Activated CD8-positive, alpha-beta memory T cell treated with anti-CD3 and anti-CD28 coated beads, Interleukin-2, amount 50 U/mL, for 1 hour (primary cell): ENCODE results near the gene ARHGAP42.
"Not testable (repeated sequence)": the region's sequence is repeated elsewhere in the genome, so short reads cannot be mapped to it uniquely, and the experiment has no call there.

Experiments
- DNase-seq: peaks from one replicate; pipeline ENCODE4 v3.0.0-alpha.2; 2020; ENCODE audit errors: extremely low read depth

Gene ARHGAP42, protein sequence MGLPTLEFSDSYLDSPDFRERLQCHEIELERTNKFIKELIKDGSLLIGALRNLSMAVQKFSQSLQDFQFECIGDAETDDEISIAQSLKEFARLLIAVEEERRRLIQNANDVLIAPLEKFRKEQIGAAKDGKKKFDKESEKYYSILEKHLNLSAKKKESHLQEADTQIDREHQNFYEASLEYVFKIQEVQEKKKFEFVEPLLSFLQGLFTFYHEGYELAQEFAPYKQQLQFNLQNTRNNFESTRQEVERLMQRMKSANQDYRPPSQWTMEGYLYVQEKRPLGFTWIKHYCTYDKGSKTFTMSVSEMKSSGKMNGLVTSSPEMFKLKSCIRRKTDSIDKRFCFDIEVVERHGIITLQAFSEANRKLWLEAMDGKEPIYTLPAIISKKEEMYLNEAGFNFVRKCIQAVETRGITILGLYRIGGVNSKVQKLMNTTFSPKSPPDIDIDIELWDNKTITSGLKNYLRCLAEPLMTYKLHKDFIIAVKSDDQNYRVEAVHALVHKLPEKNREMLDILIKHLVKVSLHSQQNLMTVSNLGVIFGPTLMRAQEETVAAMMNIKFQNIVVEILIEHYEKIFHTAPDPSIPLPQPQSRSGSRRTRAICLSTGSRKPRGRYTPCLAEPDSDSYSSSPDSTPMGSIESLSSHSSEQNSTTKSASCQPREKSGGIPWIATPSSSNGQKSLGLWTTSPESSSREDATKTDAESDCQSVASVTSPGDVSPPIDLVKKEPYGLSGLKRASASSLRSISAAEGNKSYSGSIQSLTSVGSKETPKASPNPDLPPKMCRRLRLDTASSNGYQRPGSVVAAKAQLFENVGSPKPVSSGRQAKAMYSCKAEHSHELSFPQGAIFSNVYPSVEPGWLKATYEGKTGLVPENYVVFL

DNA sequence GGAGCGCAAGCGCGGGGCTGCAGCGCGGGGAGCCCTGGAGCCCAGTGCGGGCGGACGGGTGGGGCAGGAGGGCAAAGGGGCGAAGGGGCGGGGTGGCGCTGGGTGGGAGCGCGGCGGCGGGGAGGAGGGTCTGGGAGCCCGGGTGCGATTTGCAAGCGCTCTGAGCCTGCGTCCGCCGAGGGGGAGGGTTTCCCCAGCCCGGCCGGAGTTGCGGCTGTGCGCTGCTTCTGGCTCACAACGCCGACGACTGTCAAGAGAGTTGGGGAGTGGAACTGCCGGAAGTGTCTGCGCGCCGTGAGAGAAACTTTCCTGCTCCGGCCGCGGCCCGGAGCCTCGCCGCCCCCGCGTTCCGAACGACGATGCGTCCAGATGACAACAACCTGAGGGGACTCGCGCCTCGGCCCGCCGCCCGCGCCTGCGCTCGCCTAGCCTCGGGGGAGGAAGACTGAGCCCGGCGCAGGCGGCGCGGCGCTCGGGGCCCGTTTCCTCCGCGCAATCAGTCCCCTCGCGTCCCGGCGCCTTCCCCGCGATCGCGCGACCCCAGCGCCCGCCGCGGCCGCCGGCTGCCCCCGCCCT is at the start of gene ARHGAP42:
ARHGAP42 (plus strand) TSS at position 235 of the 576 bp plus-strand sequence. CDS start 391 bp downstream, outside the sequence.
- DNase-seq, result no peak

DNA sequence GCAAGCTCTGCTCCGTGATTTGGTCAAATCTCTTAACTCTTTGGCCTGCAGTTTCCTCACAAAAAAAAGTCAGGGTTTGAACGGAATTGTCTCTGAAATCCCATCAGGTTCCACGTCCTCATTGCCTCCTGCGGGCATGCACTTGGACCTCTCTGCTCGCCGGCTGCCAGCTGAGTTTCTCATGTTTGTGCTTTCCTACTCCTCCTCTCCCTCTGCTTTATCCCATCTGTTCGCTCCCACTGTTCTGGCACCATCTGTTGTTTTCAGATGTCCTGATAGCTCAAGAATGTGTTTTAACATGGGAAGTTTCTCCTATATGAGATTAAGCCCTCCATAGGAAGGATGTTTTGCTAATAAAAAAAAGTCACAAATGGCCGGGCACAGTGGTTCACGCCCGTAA is 49.4 kb upstream of the ARHGAP42 start:
- no peak for DNase-seq

DNA sequence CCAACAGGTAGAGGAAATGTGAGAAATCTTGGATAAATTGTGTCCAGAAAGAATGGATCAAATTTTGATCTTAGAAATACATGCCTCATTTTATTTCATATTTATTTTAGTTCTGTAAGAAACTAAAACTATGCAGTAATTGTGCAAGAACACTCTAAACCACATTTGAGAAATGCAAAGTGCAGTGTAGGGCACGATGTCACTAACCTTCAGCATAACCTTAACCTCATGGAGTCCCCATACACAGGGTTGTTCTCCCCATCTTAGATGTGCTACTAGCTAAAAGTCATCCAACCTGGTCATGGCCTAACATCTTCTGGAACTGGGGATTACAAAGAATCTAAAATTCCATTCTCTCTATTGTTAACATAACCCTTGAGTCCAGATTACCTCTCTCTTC is 48.4 kb upstream of the ARHGAP42 start:
- DNase-seq, result no peak

DNA sequence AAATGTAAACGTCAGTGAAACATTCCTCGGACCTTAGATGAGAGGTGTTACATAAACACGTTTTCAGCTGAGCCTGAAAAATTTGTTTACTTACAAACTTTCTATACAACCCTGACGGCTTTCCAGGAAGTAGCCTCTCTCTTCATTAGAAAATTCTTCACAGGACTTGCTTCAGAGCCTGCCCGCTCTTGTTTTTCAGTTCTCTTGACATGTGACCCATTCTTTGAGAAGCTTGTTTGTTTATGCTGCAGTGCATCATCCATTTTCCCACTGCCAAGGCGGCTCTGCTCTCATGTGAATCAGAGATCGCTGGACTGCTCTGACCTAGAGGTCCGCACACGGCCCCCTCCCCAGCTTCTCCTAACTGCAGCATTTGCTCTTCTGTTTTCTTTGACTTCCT is 47.9 kb upstream of the ARHGAP42 start:
- no peak for DNase-seq

DNA sequence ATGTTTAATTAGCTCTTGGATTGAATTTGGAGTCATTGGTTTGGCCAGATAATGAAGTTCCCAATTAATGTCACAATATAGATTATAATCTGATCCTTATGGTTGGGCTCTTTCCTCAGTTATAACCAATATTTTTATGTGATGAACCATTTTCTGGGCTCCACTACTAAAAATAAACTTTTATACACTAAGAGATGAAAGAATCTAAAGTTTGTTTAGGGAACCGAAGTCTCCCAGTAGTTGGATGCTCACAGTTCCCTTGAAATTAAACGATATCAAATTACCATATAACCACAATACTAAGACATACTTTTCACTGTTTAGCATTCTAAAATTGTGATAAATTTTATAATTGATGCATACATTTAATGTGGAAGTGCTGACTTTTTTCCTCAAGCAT is 47.0 kb upstream of the ARHGAP42 start:
- DNase-seq, result no peak

DNA sequence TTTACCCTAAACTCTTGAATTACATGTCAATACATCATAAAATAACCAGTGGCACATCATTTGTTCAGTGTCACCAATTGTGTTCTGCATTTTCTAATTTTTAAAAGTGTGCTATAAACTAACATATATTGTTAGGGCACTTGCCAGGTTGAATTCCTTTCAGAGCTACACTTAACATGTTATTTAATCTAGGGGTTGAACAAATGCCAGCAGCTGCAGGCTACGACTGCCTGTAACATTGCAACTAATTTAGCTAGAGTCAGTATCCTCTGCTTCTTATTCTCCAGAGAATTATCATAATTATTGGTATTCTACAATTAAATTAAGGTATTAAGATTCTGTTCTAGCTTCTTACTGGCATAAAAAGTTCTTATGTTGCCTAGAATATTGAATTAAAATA is 46.4 kb upstream of the ARHGAP42 start:
- DNase-seq, result no peak

DNA sequence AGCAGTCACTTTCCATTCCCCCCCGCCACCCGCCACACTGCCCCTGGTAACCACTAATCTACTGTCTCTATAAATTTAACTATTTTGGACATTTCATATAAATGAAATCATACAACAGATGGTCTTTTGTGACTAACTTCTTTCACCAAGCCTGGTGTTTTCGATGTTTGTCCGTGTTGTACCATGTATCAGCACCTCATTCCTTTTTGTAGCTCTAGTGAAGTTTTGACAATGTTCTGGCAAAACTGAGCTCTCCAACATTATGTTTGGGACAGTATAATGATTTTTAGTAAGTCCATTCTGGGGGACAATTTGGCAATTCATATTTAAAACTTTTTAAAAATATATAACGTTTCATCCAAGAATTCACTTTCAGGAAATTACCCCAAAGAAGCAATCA is 45.6 kb upstream of the ARHGAP42 start:
- no peak for DNase-seq

DNA sequence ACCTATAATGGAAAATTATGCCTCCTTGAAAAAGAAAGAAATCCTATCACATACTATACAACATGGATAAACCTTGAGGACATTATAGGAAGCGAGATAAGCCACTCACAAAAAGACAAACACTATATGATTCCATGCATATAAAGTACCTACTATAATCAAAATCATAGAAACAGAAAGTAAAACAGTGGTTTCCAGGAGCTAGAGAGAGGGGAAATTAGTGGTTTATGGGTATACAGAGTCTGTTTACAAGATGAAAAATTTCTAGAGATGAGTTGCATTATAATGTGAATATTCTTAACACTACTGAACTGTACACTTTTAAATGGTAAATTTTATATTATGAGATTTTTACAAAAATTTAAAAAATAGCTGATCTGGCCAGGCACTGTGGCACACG is 40.5 kb upstream of the ARHGAP42 start:
- DNase-seq, result no peak

DNA sequence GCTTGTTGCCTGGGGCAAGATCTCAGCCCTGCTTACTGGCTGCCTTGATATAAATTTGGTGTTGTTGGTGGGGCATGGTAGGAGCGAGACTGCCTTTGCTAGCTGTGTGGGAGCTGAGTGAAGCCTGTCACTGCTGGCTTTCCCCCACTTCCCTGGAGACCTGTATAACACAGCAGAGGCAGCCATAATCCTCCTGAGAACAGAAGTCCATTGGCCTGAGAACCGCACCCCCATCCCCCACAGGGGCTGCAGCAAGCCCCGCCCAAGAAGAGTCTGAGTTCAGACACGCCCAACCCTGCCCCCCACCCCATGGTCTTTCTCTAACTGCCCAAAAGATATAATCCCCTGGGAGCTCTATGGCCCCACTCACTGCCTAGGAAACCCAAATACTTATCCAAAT is 39.2 kb upstream of the ARHGAP42 start:
- no peak for DNase-seq

DNA sequence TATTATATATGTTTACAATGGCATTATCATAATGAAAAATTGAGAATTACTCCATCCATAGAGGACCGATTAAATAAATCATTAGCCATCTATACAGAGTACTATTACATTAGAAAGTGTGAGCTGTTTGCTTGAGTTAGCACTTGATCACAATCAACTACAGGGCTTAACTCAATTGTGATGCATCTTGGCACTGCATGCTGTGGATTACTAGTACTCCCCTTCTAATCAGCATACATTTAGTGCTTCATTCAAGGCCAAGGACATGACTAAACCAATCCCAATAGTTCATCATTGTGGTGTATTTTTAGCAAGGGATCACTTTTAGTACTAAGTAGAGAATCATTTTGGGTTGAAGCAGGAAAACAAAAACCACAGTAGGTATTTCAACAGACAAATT is 23.5 kb upstream of the ARHGAP42 start:
- no peak for DNase-seq

DNA sequence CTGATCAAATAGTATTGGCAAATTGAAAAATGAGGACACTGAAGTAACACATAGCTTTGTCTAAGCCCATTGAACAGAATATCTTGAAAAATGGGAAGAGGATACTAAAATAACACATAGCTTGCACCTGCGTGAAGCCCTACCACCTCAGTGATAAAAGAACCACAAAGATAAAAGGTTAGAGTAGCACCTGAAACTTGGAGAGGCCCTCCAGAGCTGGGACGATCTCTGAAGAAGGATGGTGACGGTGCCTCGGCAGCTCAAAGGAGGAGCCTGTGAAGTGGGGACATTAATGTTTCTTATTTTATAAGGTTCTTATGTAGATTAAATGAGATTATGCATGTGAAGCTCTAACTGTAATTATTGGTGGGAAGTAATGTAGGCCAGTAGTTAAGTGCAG is 23.1 kb upstream of the ARHGAP42 start:
- no peak for DNase-seq

DNA sequence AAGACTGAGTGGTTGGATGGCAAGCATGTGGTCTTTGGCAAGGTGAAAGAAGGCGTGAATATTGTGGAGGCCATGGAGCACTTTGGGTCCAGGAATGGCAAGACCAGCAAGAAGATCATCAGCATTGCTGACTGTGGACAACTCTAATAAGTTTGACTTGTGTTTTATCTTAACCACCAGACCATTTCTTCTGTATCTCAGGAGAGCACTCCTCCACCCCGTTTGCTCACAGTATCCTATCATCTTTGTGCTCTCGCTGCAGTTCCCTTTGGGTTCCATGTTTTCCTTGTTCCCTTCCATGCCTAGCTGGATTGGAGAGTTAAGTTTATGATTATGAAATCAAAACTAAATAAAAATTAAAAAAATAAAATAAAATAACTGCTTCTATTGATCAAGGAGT is 20.3 kb upstream of the ARHGAP42 start:
- DNase-seq, result not testable (repeated sequence)

DNA sequence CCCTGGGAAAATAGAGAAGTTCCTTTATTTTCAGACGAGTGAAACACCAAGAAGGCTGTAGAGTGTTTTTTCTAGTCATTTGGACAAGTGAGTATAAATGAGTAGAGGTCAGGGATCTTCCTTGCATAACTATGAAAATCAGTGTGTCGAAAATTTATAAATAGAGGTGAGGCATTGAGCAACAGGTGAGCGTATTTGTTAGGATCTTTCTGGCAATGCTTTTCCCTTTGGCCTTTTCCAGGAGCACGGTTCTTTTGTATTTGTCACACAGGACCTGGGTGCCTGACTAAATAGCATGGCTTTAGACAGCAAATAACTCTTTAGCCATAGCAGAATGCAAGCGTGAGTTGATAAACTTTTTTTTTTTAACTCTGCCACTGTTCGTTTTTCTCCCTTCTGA is 19.6 kb upstream of the ARHGAP42 start:
- no peak for DNase-seq

DNA sequence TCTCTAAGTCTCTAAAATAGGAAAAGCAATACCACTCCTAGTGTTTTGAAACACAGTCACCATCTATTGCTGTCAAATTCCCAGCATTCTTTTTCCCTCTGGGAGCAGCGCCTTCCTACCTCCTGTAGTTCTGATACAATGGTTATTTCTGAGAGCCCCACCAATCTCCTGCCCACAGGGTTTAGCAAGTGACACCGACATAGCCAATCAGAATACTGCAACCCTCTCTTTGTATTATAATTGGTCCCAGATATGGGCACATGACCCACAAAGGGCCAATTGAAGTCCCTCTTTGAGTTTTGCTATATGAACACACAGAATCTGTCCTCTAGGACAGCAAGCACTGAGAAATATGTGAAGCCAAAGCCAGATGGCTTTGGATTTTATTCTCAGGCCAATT is 16.9 kb upstream of the ARHGAP42 start:
- DNase-seq, result no peak

DNA sequence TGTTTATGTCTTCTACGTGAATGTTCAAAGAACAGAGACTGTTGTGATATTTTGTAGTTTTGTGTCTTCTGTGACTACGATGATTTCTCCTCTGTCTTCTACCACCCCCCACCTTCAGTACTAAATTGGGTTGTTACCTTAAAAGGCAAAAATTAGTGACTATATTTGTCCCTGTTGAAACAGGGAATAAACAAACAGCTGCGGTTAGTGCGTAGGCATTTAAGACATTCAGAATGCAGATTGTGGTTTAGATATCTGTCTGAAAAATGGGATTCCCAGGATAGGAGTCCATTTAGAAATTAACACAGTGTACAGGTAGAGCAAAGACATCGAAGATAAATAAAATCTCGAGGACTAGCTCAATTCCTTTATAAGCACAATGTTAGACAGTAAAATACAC is 15.6 kb upstream of the ARHGAP42 start:
- DNase-seq, result no peak

DNA sequence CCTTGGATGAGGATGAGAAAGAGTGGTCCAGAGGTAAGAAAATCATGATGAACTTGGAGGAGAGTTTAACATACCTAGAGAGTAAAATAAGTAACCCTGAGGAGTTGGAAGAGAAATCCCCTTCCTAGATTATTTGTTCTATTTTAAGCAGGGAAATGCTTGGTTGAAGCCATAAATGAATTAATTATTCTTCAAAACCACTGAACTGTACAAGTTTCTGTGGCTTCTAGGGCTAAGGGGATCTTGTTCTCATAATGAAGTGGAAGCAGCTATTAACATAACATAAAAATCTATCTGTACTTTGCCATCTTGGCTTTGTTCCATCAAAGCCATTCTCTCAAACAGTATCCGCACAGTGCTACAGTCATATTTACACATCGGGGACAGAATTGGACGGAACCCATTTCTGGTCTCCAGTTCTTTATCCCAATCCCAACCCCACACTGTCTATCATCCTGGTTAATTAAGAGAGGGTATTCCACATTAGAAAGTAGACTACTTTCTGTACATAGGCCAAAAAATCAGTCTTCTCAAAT is 14.5 kb upstream of the ARHGAP42 start:
- no peak for DNase-seq

DNA sequence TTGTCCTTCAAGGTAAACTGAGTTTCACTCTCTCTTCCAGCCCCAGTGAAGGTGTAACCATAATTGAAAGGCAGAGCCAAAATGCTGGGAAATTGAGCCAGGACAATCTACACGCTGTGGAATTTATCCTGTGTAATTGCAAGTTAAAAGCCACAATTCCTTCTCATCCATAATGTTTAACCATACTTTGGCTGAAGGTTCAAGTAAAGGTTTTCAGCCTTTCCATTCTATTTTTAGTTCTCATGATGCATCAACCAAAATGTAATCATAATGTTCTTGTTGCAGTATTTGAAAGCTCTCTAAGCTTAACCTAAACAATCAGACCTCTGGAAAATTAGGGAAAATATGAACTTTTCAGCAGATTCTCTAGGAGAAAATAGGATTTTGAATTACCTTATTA is 14.0 kb upstream of the ARHGAP42 start:
- DNase-seq, result no peak

DNA sequence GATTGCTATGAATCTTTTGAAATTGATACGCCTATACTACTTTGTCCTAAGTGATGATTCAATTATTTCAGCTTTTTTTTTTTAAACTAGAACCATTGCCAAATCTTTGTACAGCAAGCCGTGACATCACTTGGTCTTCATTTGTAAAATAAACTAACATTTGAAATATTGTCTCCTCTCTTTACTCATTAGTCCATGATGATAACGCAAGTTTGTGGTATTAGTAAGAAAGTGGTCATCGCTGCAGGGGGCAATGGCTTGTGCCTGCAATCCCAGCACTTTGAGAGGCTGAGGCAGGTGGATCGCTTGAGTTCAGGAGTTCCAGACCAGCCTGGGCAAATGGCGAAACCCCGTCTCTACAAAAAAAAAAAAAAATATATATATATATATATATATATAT is 12.9 kb upstream of the ARHGAP42 start:
- no peak for DNase-seq

DNA sequence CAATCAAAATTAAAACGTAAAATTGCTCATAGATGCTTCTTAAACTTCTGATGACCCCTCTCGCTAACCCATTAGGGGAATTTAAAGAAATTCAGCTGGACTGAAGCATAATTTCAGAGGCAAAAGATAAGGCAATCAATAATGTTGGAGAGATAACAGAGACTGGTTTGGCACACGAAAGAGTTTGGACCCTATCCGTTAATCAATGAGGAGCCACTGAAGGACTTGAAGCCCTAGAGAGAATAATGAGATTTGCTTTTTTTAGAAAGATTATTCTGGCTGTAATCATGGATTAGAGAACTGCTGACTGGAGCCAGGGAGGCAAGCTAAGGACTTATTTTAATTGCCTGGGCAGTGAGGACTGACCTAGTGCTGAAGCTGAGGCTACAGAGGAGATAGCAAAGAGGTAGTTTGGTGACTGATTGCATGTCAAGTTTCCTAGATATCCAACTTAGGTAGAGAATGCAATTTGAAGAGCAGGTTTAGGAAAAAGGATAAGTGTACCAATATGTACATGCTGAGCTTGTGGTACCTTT is 11.9 kb upstream of the ARHGAP42 start:
- no peak for DNase-seq

DNA sequence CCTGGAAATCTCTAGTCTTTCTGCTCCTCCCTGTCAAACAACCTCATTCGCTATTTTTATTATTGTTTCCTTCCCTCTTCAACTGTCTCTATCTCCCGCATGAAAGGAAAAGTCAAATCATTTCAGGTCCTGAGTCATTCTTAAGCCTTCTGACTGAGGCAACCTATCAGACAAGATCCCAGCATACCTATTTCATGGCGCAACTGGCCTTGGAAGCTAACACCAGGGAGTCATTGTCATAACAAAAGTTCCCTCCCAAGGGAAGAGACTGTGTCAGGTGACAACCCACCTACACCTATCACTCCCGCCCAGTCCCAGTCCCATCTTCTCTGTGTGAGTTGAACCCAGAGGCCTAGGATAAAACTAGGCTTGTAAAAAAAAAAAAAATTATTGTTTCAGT is 10.2 kb upstream of the ARHGAP42 start:
- DNase-seq, result no peak

DNA sequence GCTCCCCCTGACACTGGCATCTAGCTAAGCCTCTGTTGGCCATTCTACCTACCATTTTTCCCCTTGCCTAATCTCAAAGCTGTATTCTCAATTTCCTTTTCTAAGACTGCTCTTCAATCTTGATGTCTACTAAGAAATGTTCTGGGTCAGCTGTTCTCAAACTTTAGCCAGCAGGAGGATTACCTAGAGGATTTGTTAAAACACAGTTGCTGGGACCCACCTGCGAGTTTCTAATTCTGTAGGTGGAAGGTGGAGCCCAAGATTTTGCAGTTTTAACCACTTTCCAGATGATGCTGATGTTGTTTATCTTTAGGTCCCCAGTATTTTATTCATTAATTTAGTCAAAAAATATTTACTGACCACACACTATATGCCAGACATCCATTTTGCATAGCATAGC is 9.3 kb upstream of the ARHGAP42 start:
- DNase-seq, result no peak

DNA sequence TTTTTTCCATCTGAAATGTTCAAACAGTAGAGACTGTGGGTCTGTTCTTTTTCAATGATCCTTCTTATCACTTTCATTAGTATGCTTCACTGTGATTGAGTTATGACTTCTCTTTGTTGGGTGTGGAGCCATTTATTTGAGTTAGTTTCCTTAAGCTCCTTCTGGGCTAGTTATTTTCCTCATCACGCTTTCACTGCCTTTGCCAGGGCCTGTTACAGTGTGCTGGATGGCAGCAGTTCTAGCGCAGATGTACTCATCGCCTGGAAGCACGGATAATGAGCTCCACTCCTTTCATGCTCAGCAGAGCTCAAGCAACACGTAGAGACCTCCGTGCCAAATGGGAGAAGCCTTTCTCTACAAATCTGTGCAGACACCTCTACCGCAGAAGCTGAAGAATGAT is 7.0 kb upstream of the ARHGAP42 start:
- DNase-seq, result no peak
